ENCODE data around the gene MYO15A. TPM values are rescaled to one million over a fixed set of nuclear protein-coding genes. Genes with fewer than 3 reads are reported as not detected.

Gene MYO15A
- total and polyA plus RNA-seq, 9 donors, result 1.5 to 5.4 (median 3.2) TPM

DNA sequence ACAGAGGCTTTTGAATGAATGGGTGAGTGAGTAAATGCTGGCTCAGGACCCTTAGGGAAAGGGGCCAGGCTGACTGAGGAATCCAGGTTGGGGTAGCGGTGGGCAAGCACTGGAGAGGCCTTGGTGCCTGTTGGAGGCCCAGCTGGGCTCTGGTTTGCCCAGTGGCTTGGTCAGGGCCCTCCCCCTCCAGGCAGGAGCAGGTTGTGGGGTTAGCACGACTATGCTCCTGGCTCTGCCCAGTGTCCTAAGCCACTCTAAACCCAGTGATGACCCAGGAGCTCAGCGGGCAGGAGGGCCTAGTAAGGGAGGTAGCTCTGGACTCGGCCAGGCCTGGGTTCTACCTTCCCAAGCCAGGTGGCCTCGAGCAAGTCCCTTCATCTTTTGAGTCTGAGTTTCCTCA is 7.5 kb downstream of the MYO15A start:
- no peak for DNase-seq
- Histone ChIP-seq H3K4me3 (no peak overlapping the region), H3K36me3 (no peaks in the 10 kb centered on the region), H3K9me3 (no peaks in the 10 kb centered on the region), H3K27me3 (no peaks in the 10 kb centered on the region), H3K27ac (no peak overlapping the region), H3K4me1 (ENCODE audit: insufficient read depth) (no peaks in the 10 kb centered on the region)
- intact Hi-C loops (cut with DNase I), result no loop called here
- TF ChIP-seq CTCF (IDR thresholded peaks at IDR 0.05) (no peak), EP300 (IDR thresholded peaks at IDR 0.05) (no peak), POLR2A (IDR thresholded peaks at IDR 0.05) (no peak)
- 82 to 95% (median 90%) methylated on average over 4 to 5 of the region's 5 CpGs for WGBS, 3 donors

GRCh38 chr17:18117533-18117932 is 9.0 kb downstream of the MYO15A start:
- DNase-seq, result no peak
- H3K4me3 ChIP-seq, result no peak overlapping the region
- TF ChIP-seq EP300 (IDR thresholded peaks at IDR 0.05) (no peak), CTCF (IDR thresholded peaks at IDR 0.05) (no peak), POLR2A (IDR thresholded peaks at IDR 0.05) (no peak)
- no peaks in the 10 kb centered on the region for H3K4me1 ChIP-seq (ENCODE audit: insufficient read depth)
- intact Hi-C loops (cut with DNase I), result no loop called here
- 94 to 100% (median 97%) methylated on average over 1 of the region's 1 CpG for WGBS, 3 donors
- H3K27me3 ChIP-seq, result no peaks in the 10 kb centered on the region
- no peaks in the 10 kb centered on the region for H3K36me3 ChIP-seq
- no peaks in the 10 kb centered on the region for H3K9me3 ChIP-seq
- H3K27ac ChIP-seq, result no peak overlapping the region

DNA sequence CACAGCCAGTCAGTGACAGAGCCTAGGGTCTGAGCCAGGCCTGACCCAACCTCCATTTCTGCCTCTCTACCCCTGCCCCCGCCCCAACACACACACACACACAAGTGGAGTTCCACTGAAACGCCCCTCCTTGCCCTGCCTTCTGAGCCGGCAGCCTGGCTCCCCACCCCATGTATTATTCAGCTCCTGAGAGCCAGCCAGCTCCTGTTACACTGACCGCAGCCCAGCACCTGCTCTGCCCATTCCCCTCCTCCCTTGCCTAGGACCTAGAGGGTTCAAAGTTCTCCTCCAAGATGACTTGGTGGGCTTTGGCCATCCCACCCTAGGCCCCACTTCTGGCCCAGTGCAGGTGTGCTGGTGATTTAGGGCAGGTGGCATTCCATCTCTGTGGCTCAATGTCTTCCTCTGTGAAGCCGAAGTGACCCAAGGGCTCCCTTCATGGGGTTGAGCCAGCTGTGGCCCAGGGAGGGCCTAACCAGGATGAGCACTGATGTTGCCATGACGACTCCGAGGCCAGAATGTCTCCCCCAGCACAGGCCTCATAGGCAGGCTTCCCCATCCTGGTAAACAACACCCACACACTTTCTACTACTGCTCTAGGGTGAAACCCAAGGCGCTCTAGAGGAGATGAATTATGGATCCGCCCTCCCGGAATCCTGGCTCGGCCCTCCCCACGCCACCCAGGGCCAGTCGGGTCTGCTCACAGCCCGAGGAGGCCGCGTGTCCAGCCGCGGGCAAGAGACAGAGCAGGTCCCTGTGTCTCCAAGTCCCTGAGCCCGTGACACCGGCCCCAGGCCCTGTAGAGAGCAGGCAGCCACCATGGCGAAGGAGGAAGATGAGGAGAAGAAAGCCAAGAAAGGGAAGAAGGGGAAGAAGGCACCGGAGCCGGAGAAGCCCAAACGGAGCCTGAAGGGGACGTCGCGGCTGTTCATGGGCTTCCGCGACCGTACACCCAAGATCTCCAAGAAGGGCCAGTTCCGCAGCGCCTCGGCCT is 9.7 kb downstream of the MYO15A start:
- H3K27me3 ChIP-seq, result no peaks in the 10 kb centered on the region
- H3K9me3 ChIP-seq, result no peaks in the 10 kb centered on the region
- no peaks in the 10 kb centered on the region for H3K36me3 ChIP-seq
- H3K27ac ChIP-seq, result no peak overlapping the region
- TF ChIP-seq CTCF (IDR thresholded peaks at IDR 0.05) (no peak), POLR2A (IDR thresholded peaks at IDR 0.05) (no peak), EP300 (IDR thresholded peaks at IDR 0.05) (no peak)
- 74 to 77% (median 77%) methylated on average over 33 of the region's 33 CpGs for WGBS, 3 donors
- DNase-seq, result no peak
- no peak overlapping the region for H3K4me3 ChIP-seq
- intact Hi-C loops (cut with DNase I), result no loop called here
- no peaks in the 10 kb centered on the region for H3K4me1 ChIP-seq (ENCODE audit: insufficient read depth)

DNA sequence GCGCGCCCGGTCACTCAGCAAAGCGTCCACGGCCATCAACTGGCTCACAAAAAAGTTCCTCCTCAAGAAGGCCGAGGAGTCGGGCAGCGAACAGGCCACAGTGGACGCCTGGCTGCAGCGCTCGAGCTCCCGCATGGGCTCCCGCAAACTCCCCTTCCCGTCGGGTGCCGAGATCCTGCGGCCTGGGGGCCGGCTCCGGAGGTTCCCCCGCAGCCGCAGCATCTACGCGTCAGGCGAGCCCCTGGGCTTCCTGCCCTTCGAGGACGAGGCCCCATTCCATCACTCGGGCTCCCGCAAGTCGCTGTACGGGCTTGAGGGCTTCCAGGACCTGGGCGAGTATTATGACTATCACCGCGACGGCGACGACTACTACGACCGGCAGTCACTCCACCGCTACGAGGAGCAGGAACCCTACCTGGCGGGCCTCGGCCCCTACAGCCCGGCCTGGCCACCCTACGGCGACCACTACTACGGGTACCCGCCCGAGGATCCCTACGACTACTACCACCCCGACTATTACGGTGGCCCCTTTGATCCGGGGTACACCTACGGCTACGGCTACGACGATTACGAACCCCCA is 10.7 kb downstream of the MYO15A start:
- H3K4me3 ChIP-seq, result no peak overlapping the region
- no peak overlapping the region for H3K27ac ChIP-seq
- no peaks in the 10 kb centered on the region for H3K9me3 ChIP-seq
- TF ChIP-seq POLR2A (IDR thresholded peaks at IDR 0.05) (no peak), EP300 (IDR thresholded peaks at IDR 0.05) (no peak), CTCF (IDR thresholded peaks at IDR 0.05) (no peak)
- H3K36me3 ChIP-seq, result no peaks in the 10 kb centered on the region
- intact Hi-C loops (cut with DNase I), result no loop called here
- H3K27me3 ChIP-seq, result no peaks in the 10 kb centered on the region
- H3K4me1 ChIP-seq (ENCODE audit: insufficient read depth), result no peaks in the 10 kb centered on the region
- no peak for DNase-seq
- 97 to 98% (median 98%) methylated on average over 53 to 57 of the region's 57 CpGs for WGBS, 3 donors
